HG03558 (cell line): ENCODE measurements around the gene TMEM187.
"Not testable (repeated sequence)": the region's sequence is repeated elsewhere in the genome, so short reads cannot be mapped to it uniquely, and the experiment has no call there.

Source experiments
- ATAC-seq: cut with Tn5 transposase; IDR thresholded peaks from one replicate; pipeline ENCODE4 v1.9.1; 2021; ENCODE audit warnings: moderate number of reproducible peaks; ENCODE audit not compliant: unreplicated experiment; ENCODE audit errors: extremely low read depth

The TMEM187 gene

DNA sequence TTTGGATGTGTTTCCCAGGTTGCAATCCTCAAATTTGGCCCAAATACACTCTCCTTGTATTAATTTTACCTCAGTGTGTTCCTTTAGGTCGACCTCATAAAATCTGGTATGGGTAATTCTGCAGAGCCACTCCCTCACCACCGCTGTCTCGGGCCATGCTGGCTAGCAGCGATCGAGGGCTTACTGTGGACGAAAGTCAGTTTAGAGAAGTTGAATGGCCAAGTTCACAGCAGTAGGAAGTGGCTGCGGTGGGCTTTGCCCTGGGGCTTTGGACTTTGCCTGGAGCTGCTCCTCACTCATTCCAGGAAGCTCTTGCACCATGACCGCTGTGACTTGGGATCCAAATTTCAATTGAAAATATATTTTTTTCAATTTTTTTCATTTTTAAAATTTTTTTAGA is 19.6 kb downstream of the TMEM187 start:
- ATAC-seq, result no peak

DNA sequence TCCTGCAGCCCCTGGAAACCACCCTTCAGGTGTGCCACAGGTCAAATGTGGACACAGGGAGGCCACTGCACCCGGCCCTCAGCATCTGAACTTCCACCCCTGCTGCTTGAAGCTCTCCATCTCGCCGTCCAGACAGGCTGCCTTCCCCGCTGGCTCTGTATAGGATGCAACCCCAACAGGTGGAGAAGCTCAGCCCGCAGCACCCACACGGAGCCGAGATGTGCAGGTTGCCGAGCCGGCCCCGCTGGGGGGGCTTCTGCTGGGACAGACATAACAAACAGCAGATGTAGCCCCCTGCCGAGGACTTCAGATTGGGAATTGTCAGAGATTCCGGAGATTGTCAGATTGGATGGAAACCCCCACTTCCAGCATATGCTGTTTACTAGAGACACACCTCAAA is 20.5 kb downstream of the TMEM187 start:
- no peak for ATAC-seq

DNA sequence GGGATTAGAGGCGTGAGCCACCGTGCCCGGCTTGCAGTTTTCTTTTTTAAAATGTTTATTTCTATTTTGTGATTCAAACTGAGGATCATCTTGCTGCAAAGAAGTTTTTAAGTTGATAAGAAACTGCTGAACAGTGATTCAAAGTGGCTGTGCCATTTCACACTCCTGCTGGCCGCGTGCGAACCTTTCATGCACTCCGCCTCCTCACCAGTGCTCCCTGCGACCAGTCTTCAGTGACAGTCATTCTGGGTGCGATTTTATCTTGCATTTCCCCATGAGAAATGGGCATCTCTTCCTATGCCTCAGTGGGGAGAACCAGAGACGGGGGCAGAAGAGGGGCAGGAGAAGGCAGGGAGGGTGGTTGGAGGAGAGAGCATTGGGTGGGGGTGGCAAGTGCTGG is 21.4 kb downstream of the TMEM187 start:
- ATAC-seq, result no peak

DNA sequence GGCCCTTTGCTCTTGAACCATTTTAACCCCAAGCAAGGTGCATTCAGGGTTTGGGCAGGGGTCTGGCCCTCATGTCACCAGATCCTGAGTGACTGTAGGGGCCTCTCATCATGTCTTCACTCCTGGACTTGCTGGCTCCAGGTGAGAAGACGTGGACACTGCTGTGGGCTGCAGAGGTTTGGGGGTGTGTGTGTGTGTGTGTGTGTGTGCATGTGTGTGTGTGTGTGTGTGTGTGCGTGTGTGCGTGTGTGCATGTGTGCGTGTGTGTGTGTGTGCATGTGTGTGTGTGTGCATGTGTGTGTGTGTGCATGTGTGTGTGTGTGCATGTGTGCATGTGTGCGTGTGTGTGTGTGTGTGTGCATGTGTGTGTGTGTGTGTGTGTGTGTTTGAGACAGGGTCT is 21.8 kb downstream of the TMEM187 start:
- not testable (repeated sequence) for ATAC-seq

DNA sequence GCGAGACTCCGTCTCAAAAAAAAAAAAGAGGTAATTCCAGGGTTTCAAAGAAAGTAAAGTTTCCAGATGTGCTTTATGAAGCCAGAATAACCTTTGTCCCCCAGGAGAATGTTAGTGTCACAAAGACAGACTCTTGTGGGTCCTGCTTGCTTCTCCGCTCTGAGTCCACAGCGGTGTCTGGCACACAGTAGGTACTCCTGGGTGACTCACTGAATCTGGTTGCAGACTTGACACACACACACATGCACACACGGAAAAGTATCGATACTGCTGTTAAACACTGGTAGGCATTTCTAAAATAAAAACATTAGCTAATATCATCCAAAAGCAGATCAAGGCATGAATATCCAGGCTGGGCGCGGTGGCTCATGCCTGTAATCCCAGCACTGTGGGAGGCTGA is 22.9 kb downstream of the TMEM187 start:
- no peak for ATAC-seq

DNA sequence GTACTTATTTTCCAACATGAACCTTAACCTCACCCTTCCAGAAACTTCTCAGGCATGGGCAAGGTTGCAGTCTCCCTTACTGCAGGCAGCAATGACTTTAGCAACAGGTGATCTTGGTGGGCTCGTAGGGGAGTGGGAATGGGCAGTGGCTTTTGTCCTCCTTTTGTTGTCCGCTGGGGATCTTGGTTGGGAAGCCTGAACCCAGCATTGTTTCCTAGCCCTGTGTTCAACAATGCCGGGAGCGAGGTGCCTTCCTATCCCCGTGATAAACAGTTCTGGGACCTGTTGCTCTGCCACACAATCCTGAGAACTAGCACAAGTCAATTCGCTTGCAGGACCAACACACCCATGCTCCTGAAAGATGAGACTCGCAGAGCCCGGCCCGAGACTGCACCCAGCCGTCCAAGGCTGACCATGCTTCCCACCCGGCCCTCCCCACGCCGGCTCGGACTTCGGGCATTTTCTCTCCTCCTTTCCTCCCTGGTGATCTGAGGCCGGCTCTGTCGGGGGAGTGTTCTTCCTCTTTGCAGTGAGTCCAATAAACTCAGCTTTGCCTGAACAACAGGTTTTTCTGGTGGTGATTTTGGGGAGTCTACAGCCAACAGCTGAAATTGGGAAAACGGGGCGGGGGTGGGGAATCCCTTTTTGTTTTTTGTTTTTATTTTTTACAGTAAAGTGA is 26.9 kb downstream of the TMEM187 start:
- ATAC-seq, result no peak

DNA sequence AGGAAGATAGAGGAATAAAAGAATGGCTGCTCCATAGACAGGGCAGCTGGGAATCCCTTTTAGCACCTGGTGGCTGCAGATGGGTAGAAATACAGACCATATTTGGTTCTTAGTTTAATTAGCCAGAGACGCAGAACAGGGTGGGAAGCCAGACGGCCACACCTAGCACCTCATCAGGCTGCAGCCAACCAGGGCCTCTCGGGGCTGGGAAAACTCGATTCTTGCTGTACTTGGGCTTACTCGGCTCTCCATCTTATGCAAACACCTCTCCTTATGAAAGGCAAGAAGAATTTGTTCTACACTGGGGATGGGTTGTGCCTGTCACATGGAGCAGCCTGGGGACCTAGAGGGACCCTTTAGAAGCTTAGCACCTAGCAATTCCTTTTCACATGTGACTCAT is 27.5 kb downstream of the TMEM187 start:
- ATAC-seq, result no peak

DNA sequence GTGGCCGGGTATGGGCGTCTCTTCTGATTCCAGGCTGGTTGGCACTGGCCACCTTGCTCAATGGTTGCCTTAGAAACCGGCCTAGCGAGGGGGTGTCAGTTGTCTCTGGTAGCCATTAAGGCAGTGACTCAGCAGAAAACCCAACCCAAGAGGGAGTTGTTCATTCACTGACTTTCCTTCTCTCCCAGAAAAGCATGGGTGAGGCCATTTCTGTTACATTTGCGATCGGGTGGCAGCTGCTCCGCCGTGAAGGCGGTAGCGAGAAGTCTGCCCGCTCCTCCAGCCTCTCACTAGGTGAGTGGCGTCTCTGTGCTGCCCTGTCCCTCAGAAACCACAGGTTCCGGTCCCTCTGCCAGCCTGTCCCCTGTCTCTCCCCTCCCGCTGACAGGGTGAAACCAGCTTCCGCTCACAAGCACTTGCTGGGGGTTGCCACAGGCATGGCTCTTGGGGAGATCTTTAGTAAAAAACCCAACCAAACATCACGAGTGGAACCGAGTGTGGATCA is 29.7 kb downstream of the TMEM187 start:
- ATAC-seq, result no peak

DNA sequence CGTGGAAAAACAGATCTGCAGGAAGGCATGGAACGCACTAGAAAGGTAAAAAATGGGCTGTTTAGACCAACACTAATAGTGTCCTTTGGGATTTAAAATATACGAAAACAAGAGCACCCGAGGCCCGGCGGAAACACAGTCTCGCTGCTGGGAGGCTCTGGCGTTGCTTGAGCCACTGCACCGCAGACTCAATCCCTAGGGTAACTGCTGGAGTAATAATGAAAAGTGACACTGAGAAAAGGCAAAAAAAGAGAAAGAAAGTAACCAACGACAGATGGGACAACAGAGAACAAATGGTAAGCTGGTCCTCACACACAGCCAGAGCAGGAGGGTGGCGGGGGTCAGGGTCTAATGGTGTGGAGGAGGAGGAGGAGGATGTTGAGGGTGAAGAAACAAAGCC is 31.8 kb downstream of the TMEM187 start:
- ATAC-seq, result no peak

DNA sequence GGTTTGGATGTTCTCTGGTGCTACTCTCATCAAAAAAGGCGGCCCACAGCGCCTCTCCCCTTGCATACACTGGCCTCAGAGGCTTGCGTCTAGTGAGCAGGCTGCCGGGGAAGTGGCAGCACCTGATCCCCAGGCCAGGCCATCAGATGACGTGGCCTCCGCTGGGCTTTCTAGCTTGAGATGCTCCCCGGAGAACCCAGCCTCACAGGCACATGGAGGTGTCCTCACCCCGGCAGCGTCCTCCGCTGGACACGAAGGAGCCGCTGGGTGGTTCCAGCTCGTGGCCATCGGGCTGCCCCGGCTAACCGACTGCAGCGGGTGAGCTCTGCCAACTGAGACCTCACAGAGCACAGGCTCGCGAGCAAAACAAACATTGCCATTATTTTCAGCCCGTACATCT is 34.4 kb downstream of the TMEM187 start:
- no peak for ATAC-seq

DNA sequence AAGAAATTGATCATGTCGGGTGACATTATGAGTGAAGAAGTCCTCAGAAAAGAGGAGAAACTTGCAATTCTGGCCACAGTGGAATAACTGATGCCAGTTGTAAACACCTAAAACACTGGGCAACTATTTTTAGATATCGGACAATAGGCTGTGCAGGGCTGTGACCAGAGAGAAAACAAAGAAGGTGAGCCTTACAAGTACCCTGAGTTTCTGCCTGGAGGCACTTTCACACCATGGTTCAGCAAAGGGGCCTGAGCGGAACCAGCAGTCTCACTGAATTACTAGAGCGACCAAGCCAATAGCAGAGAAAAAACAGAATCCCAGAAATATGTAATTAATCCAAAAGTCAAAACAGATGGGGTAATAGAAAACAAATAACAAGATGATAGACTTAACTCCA is 36.0 kb downstream of the TMEM187 start:
- ATAC-seq, result no peak

DNA sequence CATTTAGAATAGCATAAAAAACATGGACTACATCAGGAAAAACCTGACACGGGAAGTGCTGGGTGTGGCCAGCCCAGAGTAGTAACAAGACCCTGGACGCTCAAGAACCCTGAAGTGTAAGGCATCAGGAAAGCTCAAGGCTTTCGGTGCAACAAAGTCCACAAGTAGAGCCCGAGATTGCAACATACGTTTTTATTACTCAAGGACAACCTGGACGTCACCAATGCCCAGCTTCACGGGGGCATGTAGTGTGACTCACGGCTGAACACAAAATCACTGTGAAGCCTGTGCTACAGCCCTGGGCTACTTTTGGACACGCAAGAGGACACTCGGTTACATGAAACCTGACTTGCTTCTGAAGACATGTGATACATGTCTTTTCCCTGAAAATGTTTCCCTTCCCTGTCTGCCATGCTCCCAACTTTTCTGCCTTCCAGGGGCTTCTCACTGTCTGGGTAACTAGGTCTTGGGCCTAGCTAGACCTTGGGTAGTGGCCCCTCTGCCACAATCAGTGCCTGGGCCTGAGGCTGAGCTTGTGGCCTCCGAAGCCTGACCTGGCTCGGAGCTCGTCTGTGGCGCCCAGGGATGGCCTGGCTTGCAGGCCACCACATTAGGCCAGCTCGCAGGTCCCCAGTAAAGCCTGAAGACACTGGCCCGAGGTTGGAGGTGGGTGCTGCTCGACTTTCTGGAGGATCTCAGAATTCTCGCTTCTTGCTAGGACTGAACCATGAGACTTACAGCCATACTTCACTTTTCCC is 38.0 kb downstream of the TMEM187 start:
- no peak for ATAC-seq

DNA sequence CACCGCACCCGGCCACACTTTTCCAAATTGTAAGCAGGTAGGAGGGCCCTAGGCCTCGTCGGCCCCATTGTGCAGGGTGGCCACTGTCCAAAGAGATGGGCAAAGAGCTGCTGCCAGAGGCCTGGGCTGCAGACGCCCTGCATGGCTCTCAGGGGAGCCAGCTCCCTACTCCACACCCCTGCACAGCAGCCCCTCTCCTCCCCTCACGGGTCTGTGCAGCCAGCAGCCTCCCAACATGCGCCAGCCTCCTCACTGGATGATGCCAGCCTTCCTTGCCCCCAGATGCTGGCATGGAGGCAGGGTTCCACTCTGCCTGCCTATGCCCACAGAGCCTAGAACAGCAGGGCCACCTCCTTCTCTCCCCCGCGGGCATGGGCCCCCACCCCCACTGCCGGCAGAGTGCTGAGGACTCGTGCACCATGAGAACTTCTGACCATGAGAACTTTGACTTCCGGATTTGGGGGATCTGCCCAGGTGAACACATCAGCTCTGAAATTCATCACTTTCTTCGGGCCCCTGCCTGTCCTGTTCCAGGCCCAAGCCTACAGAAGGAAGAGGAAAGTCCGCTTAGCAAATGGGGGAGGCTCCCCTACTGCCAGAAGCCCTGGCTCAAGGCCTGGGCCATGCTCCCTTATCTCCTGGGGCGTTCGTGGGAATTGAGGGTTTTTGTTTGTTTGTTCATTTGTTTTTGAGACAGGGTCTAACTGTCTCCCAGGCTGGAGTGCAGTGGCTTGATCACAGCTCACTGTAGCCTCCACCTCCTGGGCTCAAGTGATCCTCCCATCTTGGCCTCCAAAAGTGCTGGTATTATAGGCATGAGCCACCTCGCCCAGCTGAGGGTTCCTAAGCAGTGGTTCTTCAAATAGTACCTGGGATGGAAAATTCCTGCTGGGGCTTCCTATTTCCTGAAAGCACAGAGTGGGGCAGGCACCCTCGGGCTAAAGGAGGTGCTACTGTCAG is 39.1 kb downstream of the TMEM187 start:
- ATAC-seq, result no peak

DNA sequence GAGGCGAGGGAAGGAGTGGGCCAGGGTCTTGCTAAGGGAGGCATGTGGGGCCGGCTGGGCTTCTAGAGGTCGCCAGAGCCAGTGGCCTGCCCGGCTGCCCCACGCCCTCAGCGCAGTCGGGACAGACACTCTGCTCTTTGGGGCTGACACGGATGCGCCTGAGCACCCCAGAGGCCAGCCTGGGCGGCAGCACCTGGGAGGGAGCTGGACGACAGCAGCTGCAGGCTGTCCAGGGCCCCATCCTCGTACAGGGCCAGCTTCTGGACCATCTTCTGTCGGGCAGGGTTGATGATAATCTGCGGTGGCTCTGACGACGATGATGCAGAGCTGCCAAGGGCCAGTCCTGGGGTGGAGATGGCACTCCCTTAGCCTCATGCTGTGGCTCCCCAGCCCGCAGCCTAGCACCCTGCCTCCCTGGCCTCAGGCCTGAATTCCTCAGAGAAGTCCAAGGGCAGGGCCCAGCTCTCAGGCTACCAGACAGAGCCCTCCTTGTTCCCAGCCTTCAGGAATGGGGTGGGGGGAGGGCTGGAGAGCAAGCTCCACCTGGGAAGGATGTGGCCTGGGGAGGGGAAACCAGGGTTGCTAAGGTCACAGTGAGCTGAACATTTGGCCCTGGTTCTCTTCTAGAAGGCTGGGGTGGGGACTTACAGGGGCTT is 39.9 kb downstream of the TMEM187 start:
- no peak for ATAC-seq

DNA sequence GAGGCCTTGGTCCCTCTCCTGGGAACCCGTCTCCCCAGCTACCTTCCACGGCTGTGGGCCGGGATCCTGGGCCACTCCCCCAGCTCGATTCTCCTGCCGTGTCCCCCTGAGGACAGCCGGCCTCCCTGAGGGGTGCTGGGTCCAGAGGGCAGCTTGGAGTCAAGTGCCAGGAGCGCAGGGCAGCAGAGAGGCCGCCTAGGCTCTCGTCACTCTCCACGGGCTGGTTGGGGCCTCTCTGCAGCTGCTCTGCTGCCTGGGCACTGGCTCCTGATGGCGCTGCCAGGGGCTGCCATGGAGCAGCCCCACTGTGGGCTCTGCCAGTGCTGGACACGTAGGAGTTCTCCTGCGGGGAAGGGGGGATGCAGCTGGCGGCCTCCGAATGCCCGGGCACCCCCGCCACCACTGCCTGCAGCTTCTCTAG is 40.5 kb downstream of the TMEM187 start:
- ATAC-seq, result no peak

DNA sequence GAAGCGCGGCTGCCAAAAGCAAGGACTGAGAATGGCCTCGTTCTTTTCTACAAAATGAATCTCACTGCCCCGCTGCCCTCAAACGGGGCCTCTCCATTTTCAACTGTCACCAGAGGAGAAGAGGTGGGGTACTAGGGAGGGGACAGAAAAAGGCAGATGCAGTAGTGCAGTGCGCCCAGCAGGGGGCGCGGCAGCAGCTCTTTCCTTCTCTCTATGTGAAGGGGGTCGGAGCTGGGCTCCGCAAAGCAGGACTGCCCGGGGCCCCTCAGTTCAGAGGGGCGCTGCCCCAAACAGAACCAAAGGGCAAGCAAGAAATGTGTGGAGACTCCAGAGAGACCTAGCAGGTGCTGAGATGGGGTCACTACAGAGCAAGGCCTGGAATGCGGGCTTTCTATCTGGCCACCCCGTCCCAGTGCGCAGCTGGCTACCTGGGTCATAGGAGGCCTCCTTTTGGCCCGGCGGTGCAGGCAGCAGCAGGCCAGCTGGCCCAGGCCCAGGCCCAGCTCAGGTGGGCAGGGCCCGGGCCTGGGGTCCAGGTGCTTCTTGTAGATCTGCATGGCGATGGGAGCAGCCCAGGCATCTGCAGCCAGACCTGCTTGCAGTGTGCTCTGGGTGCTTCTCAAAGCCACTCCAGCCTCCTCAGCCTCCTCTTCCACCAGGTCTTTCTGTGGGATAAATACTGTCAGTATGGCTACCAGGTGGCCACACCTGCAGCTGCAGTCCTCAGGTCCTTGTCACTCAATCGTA is 41.2 kb downstream of the TMEM187 start:
- ATAC-seq, result no peak

DNA sequence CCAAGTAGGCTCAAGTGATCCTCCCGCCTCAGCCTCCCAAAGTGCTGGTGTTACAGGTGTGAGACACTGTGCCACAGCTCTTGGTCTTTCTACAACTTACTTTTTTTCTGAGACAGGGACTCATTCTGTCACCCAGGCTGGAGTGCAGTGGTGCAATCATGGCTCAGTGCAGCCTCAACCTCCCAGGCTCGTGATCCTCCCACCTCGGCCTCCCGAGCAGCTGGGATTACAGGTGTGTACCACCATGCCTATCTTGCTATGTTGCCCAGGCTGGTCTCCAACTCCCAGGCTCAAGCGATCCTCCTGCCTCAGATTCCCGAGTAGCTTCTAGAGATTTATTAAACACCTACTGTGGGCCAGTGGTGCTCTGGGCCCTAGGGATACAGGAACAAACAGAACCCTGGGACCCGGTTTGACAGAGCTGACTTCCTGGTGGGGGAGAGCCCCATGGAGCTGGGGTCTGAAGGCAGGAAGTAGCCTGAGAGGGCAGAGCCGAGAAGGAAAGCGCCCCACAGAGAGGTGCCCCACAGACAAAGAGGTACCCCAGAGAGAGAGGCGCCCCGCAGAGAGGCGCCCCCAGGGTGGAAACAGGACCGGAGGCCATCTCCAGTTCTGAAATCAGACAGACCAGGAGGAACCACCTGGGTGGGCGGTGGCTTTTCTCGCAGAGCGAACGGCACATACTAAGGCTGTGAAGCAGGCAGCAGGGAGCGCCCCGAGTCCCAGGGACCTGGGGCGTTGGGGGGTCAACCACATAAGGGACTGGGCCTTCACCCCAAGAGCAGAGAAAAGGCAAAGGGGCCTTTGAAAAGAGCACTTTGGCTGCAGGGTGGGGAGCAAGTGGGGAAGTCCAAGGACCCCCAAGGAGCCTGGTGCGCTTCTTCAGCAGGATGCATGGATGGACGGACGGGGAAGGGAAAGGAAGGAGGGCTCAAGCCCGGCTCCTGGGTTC is 42.2 kb downstream of the TMEM187 start:
- no peak for ATAC-seq

DNA sequence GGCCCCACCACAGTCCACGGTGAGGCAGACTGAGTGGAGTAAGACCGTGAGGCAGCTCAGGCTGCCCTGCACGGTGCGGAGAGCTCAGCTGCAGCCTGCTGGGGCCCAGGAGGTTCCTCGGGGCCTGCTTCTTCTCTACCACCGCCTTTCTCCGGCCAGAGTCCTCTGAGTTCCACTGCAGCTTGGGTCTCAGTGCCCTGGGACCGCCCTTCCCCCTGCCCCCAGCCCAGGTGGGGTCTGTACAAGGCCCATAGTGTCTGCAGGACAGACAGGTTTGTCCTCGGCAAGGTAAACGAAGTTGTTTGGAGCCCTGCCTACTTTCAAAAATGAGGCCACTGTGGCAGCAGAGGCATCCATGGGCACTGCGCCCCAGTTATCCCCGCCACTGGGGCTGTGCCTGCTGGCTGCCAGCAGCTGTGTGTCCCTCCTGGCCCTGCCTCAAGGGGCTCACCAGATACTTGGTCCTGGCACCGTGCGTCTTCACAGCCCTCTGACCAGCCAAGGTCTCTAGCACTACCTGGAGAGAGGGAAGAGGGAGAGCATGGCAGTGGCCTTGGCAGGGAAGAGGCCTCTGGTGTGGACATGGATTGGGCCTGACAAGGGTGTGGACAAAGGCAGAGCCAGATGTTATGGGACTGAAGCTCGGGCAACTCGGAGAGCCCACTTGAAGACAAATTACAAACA is 43.2 kb downstream of the TMEM187 start:
- no peak for ATAC-seq
